HEK293 (cell line): ENCODE data around the gene ENTPD8.

Experiments
- CTCF ChIA-PET: fragments of 350-600 bp; formaldehyde crosslinking; extraction: SDS; loops from one replicate; lab custom pipeline; 2021; ENCODE audit warnings: antibody characterized with exemption; lab: Yijun Ruan, JAX
- POLR2A ChIA-PET: fragments of 300-600 bp; formaldehyde crosslinking; extraction: SDS; loops from one replicate; lab custom pipeline; 2020; ENCODE audit warnings: antibody characterized with exemption, inconsistent platforms; lab: Yijun Ruan, JAX
- H3K27ac ChIP-seq: fragments of 200-500 bp; sonication (Bioruptor generic); 2 replicates; pipeline ENCODE4 v1.5.1; 2014; ENCODE audit warnings: low read depth, low read length, control low read depth, inconsistent platforms; ENCODE audit errors: extremely low read depth
- H3K36me3 ChIP-seq, 2 experiments: fragments of 200-500 bp in 1 of 2; sonication (Bioruptor generic) in 1 of 2; 1 replicate in 1 of 2; 2 replicates in 1 of 2; pipeline ENCODE4 v1.5.1; 2014 to 2017; ENCODE audit warnings: inconsistent platforms in 2 of 2, low read length in 2 of 2; ENCODE audit not compliant: control insufficient read depth in 2 of 2, insufficient read depth in 1 of 2
- H3K4me1 ChIP-seq: fragments of 200-500 bp; sonication (Bioruptor generic); 2 replicates; pipeline ENCODE4 v1.5.1; 2014; ENCODE audit warnings: mild to moderate bottlenecking, low read length, inconsistent platforms; ENCODE audit not compliant: control insufficient read depth, insufficient read depth
- H3K4me3 ChIP-seq: 2 replicates; pipeline ENCODE4 v1.5.1; 2011; ENCODE audit warnings: low read depth, mild to moderate bottlenecking, control low read depth, low read length, moderate library complexity
- H3K9me3 ChIP-seq: fragments of 200-500 bp; sonication (Bioruptor generic); 2 replicates; pipeline ENCODE4 v1.5.1; 2014; ENCODE audit warnings: low read depth, low read length, inconsistent platforms; ENCODE audit not compliant: control insufficient read depth, insufficient read depth
- GLIS1 ChIP-seq: fragments of 450-650 bp; formaldehyde crosslinking; IDR thresholded peaks from 2 replicates; pipeline ENCODE4 v1.5.1; 2016; ENCODE audit warnings: missing biosample characterization, missing genetic modification characterization
- GLIS2 ChIP-seq: fragments of 450-650 bp; formaldehyde crosslinking; IDR thresholded peaks from 2 replicates; pipeline ENCODE4 v1.5.1; 2016; ENCODE audit warnings: missing biosample characterization, missing genetic modification characterization
- KLF1 ChIP-seq: fragments of 450-650 bp; formaldehyde crosslinking; IDR thresholded peaks from 2 replicates; pipeline ENCODE4 v1.5.1; 2016; ENCODE audit warnings: missing biosample characterization, missing genetic modification characterization
- RBAK ChIP-seq: fragments of 450-650 bp; formaldehyde crosslinking; IDR thresholded peaks from 2 replicates; pipeline ENCODE4 v1.5.1; 2016; ENCODE audit warnings: missing biosample characterization, missing genetic modification characterization
- ZBTB21 ChIP-seq: fragments of 450-650 bp; formaldehyde crosslinking; IDR thresholded peaks from 2 replicates; pipeline ENCODE4 v1.5.1; 2017; ENCODE audit warnings: missing biosample characterization, missing genetic modification characterization
- ZNF266 ChIP-seq: fragments of 450-650 bp; formaldehyde crosslinking; IDR thresholded peaks from 2 replicates; pipeline ENCODE4 v1.5.1; 2016; ENCODE audit warnings: missing biosample characterization, missing genetic modification characterization, low read depth
- ZNF37A ChIP-seq: fragments of 450-650 bp; IDR thresholded peaks from 2 replicates; pipeline ENCODE4 v1.5.1; 2018; ENCODE audit warnings: missing biosample characterization, missing genetic modification characterization
- ZNF426 ChIP-seq: fragments of 450-650 bp; formaldehyde crosslinking; IDR thresholded peaks from 2 replicates; pipeline ENCODE4 v1.5.1; 2017; ENCODE audit warnings: missing biosample characterization, missing genetic modification characterization, mild to moderate bottlenecking, inconsistent platforms, moderate library complexity
- ZNF544 ChIP-seq: fragments of 450-650 bp; formaldehyde crosslinking; IDR thresholded peaks from 2 replicates; pipeline ENCODE4 v1.5.0; 2017; ENCODE audit warnings: missing biosample characterization, missing genetic modification characterization
- ZNF785 ChIP-seq: fragments of 450-650 bp; formaldehyde crosslinking; IDR thresholded peaks from 2 replicates; pipeline ENCODE4 v1.5.1; 2016; ENCODE audit warnings: missing biosample characterization, missing genetic modification characterization
- TF ChIP-seq, protein P1 (sequence below): fragments of 450-650 bp; formaldehyde crosslinking; IDR thresholded peaks from 2 replicates; pipeline ENCODE4 v1.5.1; 2016; ENCODE audit warnings: missing biosample characterization, missing genetic modification characterization
- TF ChIP-seq, protein P2 (sequence below): fragments of 450-650 bp; formaldehyde crosslinking; IDR thresholded peaks from 2 replicates; pipeline ENCODE4 v1.5.1; 2016; ENCODE audit warnings: missing biosample characterization, missing genetic modification characterization
- TF ChIP-seq, protein P3 (sequence below): fragments of 450-650 bp; formaldehyde crosslinking; IDR thresholded peaks from 2 replicates; pipeline ENCODE4 v1.5.1; 2016; ENCODE audit warnings: missing biosample characterization, missing genetic modification characterization, low read depth
- TF ChIP-seq, protein P4 (sequence below): fragments of 450-650 bp; formaldehyde crosslinking; IDR thresholded peaks from 2 replicates; pipeline ENCODE4 v1.5.1; 2016; ENCODE audit warnings: missing biosample characterization, missing genetic modification characterization
- TF ChIP-seq, protein P5 (sequence below): fragments of 450-650 bp; formaldehyde crosslinking; IDR thresholded peaks from 2 replicates; pipeline ENCODE4 v1.5.1; 2017; ENCODE audit warnings: missing biosample characterization, missing genetic modification characterization

ENTPD8 gene

DNA sequence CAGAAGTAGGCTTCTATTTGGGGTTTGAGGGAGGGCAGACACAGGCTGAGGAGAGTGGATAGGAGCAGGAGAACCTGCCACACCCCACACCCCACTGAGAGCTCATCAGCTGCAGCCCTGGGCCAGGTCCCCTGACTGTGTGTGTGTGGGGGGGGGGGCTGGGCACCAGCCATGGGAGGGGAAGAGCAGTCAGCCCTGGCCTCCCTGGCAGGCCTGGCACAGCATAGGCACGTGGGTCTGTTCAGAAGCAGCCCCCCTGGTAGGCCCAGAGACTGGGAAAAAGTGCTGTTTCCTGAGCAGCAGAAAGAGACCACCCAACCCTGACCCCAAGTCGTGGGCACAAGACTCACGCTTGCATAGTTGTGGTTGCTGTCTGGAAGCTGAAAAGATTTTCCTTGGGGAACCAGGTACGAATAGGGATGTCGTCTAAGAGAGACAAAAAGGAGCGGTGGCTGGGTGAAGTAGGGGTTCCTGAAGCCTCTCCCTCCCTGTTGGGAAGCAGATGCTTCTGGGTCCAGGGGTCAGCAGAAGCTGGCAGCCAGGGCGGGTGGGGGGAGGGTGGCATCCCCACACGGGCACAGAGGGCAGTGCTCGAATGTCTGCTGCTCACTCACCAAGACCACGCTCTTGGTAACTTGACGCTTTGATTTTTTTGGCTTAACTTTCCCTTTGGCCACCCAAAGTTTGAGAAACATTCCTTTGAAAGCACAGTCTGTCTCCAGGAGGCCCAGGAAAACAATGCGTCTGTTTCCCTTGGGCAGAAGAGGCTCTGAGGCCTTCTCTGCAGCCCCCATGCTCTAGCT, 15.1 kb upstream of the ENTPD8 start:
- TF ChIP-seq ZNF544 (tag by site-specific recombination) (no peak), ZBTB21 (tag by site-specific recombination) (no peak), KLF1 (tag by site-specific recombination) (peak; percentile 33; the same call in 1 of the 2 replicates), GLIS1 (peak; percentile 40), ZNF785 (tag by site-specific recombination) (no peak), ZNF37A (tag by site-specific recombination) (no peak), ZNF266 (tag by site-specific recombination) (no peak), ZNF426 (no peak), GLIS2 (tag by site-specific recombination) (0 out of 2 replicates have a peak, but pooled peaks have one; percentile 8), RBAK (tag by site-specific recombination) (no peak)
- TF ChIP-seq, protein P1, sequence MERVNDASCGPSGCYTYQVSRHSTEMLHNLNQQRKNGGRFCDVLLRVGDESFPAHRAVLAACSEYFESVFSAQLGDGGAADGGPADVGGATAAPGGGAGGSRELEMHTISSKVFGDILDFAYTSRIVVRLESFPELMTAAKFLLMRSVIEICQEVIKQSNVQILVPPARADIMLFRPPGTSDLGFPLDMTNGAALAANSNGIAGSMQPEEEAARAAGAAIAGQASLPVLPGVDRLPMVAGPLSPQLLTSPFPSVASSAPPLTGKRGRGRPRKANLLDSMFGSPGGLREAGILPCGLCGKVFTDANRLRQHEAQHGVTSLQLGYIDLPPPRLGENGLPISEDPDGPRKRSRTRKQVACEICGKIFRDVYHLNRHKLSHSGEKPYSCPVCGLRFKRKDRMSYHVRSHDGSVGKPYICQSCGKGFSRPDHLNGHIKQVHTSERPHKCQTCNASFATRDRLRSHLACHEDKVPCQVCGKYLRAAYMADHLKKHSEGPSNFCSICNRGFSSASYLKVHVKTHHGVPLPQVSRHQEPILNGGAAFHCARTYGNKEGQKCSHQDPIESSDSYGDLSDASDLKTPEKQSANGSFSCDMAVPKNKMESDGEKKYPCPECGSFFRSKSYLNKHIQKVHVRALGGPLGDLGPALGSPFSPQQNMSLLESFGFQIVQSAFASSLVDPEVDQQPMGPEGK (tag by site-specific recombination) = 0 out of 2 replicates have a peak, but pooled peaks have one; percentile 8
- TF ChIP-seq, protein P2, sequence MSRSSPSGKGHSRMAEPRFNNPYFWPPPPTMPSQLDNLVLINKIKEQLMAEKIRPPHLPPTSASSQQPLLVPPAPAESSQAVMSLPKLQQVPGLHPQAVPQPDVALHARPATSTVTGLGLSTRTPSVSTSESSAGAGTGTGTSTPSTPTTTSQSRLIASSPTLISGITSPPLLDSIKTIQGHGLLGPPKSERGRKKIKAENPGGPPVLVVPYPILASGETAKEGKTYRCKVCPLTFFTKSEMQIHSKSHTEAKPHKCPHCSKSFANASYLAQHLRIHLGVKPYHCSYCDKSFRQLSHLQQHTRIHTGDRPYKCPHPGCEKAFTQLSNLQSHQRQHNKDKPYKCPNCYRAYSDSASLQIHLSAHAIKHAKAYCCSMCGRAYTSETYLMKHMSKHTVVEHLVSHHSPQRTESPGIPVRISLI (tag by site-specific recombination) = no peak
- TF ChIP-seq, protein P3, sequence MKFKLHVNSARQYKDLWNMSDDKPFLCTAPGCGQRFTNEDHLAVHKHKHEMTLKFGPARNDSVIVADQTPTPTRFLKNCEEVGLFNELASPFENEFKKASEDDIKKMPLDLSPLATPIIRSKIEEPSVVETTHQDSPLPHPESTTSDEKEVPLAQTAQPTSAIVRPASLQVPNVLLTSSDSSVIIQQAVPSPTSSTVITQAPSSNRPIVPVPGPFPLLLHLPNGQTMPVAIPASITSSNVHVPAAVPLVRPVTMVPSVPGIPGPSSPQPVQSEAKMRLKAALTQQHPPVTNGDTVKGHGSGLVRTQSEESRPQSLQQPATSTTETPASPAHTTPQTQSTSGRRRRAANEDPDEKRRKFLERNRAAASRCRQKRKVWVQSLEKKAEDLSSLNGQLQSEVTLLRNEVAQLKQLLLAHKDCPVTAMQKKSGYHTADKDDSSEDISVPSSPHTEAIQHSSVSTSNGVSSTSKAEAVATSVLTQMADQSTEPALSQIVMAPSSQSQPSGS = no peak
- TF ChIP-seq, protein P4, sequence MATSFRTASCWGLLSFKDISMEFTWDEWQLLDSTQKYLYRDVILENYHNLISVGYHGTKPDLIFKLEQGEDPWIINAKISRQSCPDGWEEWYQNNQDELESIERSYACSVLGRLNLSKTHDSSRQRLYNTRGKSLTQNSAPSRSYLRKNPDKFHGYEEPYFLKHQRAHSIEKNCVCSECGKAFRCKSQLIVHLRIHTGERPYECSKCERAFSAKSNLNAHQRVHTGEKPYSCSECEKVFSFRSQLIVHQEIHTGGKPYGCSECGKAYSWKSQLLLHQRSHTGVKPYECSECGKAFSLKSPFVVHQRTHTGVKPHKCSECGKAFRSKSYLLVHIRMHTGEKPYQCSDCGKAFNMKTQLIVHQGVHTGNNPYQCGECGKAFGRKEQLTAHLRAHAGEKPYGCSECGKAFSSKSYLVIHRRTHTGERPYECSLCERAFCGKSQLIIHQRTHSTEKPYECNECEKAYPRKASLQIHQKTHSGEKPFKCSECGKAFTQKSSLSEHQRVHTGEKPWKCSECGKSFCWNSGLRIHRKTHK (tag by site-specific recombination) = no peak
- TF ChIP-seq, protein P5, sequence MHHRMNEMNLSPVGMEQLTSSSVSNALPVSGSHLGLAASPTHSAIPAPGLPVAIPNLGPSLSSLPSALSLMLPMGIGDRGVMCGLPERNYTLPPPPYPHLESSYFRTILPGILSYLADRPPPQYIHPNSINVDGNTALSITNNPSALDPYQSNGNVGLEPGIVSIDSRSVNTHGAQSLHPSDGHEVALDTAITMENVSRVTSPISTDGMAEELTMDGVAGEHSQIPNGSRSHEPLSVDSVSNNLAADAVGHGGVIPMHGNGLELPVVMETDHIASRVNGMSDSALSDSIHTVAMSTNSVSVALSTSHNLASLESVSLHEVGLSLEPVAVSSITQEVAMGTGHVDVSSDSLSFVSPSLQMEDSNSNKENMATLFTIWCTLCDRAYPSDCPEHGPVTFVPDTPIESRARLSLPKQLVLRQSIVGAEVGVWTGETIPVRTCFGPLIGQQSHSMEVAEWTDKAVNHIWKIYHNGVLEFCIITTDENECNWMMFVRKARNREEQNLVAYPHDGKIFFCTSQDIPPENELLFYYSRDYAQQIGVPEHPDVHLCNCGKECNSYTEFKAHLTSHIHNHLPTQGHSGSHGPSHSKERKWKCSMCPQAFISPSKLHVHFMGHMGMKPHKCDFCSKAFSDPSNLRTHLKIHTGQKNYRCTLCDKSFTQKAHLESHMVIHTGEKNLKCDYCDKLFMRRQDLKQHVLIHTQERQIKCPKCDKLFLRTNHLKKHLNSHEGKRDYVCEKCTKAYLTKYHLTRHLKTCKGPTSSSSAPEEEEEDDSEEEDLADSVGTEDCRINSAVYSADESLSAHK (tag by site-specific recombination) = peak; percentile 86
- Histone ChIP-seq H3K4me1 (peaks cover 6% of the 10 kb centered on the region), H3K9me3 (no peaks in the 10 kb centered on the region), H3K27ac (peak overlapping the region; percentile 2; the same call in 1 of the 2 replicates), H3K4me3 (no peak overlapping the region), H3K36me3 (peaks cover 0 to 54% of the 10 kb centered on the region in 2 experiments; a peak in 1 of 3 replicates)
- POLR2A ChIA-PET = interaction anchor here (1.2 kb wide), 1 partner anchor 215 kb away, joined by 4 read pairs; the partner anchor contains the start of gene TUBB4B
- CTCF ChIA-PET = interaction anchor here (0.6 to 1.8 kb wide), 5 partner anchors 11 to 508 kb away, joined by 3 to 14 read pairs (median 4); partner anchors contain the start of gene EXD3
